Coronary artery (tissue), 2 donors: ENCODE data around the gene RPS17.
"Not testable (repeated sequence)": the region's sequence is repeated elsewhere in the genome, so short reads cannot be mapped to it uniquely, and the experiment has no call there.

Source experiments
- DNase-seq: peaks from one replicate; pipeline ENCODE4 v3.0.0-alpha.2; 2017; ENCODE audit warnings: low spot score
- H3K27ac ChIP-seq, 2 donors: fragments of 200-600 bp; sonication (generic); one replicate each; pipeline ENCODE4 v1.5.1; 2016 to 2019
- H3K4me3 ChIP-seq: fragments of 200-600 bp; sonication (generic); 2 replicates; pipeline ENCODE4 v1.5.1; 2016; ENCODE audit warnings: mild to moderate bottlenecking, moderate library complexity

RPS17 gene

GRCh38 chr15:82502700-82503339 lies 37.4 kb downstream of the RPS17 start:
- H3K4me3 ChIP-seq, DNase-seq, H3K27ac ChIP-seq: not testable (repeated sequence)

- not testable (repeated sequence) for DNase-seq, H3K27ac ChIP-seq, H3K4me3 ChIP-seq
Measured at GRCh38 chr15:82500772-82501171, 39.5 kb downstream of the RPS17 start.

- not testable (repeated sequence) for H3K27ac ChIP-seq, DNase-seq, H3K4me3 ChIP-seq
Measured at GRCh38 chr15:82497978-82498377, 42.3 kb downstream of the RPS17 start.

GRCh38 chr15:82488250-82488649 lies 52.0 kb downstream of the RPS17 start:
- not testable (repeated sequence) for DNase-seq, H3K4me3 ChIP-seq, H3K27ac ChIP-seq

- not testable (repeated sequence) for H3K4me3 ChIP-seq, H3K27ac ChIP-seq, DNase-seq
Measured at GRCh38 chr15:82487045-82487444, 53.2 kb downstream of the RPS17 start.
